GM12864 (cell line): ENCODE measurements around the gene LHX5.
"Not testable (repeated sequence)": the region's sequence is repeated elsewhere in the genome, so short reads cannot be mapped to it uniquely, and the experiment has no call there.

Experiments
- DNase-seq: peaks from one replicate; pipeline ENCODE4 v3.0.0-alpha.2; 2011; ENCODE audit warnings: low read depth
- H3K4me3 ChIP-seq: 2 replicates; pipeline ENCODE4 v1.5.1; 2011; ENCODE audit warnings: mild to moderate bottlenecking, low read depth, low read length, control low read depth
- CTCF ChIP-seq: IDR thresholded peaks from 2 replicates; pipeline ENCODE4 v1.5.1; 2011; ENCODE audit warnings: low read depth, mild to moderate bottlenecking, moderate library complexity, low read length, control low read depth, inconsistent platforms; ENCODE audit errors: missing control alignments

LHX5 gene

GRCh38 chr12:113505941-113506340 lies 34.3 kb upstream of the LHX5 start:
- no peak for TF ChIP-seq CTCF
- no peak overlapping the region for H3K4me3 ChIP-seq
- no peak for DNase-seq

GRCh38 chr12:113504917-113505316 lies 33.2 kb upstream of the LHX5 start:
- DNase-seq = no peak
- no peak overlapping the region for H3K4me3 ChIP-seq
- no peak for TF ChIP-seq CTCF

GRCh38 chr12:113500782-113501311 lies 29.2 kb upstream of the LHX5 start:
- no peak for TF ChIP-seq CTCF
- no peak overlapping the region for H3K4me3 ChIP-seq
- DNase-seq = no peak

- TF ChIP-seq CTCF = no peak
- H3K4me3 ChIP-seq = no peak overlapping the region
- DNase-seq = no peak
These were observed 28.6 kb upstream of the LHX5 start for GRCh38 chr12:113500306-113500675.

- no peak for DNase-seq
- H3K4me3 ChIP-seq = no peak overlapping the region
- TF ChIP-seq CTCF = no peak
These were observed 26.8 kb upstream of the LHX5 start for GRCh38 chr12:113498490-113498889.

GRCh38 chr12:113497693-113498092 lies 26.0 kb upstream of the LHX5 start:
- no peak for TF ChIP-seq CTCF
- DNase-seq = no peak
- H3K4me3 ChIP-seq = no peak overlapping the region

- DNase-seq, H3K4me3 ChIP-seq: not testable (repeated sequence)
These were observed 24.3 kb upstream of the LHX5 start for GRCh38 chr12:113495941-113496340.
